Activated CD4-positive, alpha-beta T cell treated with anti-CD3 and anti-CD28 coated beads for 4 hours (primary cell): Measurements from ENCODE around the gene AOC3.

ENCODE experiments used
- DNase-seq, 2 donors: peaks; one replicate each; pipeline ENCODE4 v3.0.0-alpha.2; 2020

The AOC3 gene

GRCh38 chr17:42850954-42851353 is at the start of gene AOC3:
Gene AOC3 (plus strand): TSS chr17:42851199. CDS start chr17:42851344, 145 bp downstream.
- DNase-seq = no peak

DNA sequence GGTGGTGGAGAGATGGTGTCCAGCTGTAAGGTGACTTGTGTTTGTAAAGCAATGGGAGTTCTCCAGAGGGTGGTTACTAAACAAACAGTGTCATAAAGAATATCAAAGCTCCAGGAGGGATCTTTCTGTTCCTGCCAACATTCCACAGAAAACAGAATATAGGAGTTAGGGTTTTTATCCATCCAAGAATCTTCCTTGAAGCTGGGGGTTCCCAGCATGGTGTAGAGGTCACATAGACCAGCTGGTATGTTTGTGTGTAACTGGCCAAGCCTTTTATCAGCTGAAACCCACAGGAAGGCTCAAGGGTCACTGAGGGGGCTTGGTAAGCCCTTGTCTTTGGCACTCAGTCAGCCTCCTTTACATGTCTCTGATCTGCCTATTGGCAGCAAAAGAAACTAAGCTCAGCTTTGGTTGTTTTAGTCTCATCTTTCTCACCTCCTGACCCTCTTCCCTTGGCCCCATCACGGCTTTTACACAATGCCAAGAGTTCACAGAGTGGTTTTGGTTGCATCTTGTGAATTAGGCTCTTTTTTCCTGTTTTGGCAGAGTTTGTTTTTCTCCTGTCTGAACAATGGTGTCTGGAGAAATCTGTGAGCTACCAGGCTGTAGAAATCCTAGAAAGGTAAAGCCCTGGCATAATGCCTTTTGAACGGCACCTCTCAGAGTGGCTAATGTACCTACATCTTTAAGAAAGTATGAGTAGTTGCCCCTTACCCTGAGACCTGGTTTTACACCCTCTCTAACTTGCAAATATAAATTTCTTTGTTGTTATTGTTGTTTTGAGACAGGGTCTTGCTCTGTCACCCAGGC is 47.7 kb upstream of the AOC3 start:
- DNase-seq = no peak

DNA sequence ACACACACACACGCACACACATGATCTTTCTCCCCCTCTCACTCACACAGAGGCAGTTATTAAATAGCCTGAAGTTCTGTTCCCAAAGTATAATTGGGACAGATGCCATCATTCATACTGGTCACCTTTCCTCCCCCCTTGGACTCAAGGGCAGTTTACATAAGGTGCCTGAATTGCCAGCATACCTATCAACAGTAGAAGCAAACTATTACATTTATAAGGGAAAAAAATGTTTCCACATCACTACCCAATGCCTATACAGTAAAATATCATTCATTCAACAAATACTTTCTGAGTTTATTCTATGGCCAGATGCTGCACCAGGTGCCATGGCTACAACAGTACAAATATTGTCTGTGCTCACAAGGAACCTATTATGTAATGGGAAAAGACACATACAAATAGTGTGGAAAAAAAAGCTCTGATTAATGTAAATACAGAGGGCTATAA is 46.1 kb upstream of the AOC3 start:
- DNase-seq = no peak

DNA sequence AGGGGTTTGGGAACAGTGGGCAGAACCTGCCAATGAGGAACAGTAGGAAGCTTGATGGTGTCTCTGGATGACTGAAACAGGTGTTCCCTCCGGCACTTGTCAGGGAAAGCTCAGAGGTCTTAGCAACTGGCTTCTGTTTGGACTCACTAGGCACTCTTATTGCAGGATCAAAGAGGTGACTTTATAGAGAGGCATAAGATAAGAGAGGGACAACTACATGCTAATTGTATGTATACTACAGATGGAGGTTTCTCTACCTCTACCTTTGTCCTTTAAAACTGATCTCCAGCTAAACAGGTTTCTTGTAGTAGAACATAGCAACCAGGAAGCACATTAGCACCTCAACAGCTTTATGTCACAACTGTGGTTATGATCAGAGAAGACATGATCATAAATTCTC is 44.8 kb upstream of the AOC3 start:
- DNase-seq = no peak

DNA sequence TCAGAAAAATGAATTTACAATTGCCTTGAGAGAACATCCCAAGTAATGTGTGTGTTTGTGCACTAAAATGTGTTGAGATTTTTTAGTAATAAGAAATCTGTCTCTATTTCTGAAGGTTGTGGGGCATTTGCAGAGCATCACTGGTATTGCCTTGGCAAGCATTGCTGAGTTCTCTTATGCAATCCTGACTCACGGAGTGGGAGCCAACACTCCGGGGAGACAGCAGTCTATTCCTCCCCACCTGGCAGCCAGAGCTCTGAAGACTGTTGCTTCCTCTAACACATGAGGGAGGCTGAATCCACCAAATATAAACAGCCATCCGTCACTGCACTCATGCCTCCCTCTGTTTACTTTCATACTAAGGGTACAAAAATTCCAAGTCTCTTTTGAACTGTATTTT is 41.7 kb upstream of the AOC3 start:
- DNase-seq = no peak

- DNase-seq = no peak
Measured at GRCh38 chr17:42814633-42815399, 36.2 kb upstream of the AOC3 start.

DNA sequence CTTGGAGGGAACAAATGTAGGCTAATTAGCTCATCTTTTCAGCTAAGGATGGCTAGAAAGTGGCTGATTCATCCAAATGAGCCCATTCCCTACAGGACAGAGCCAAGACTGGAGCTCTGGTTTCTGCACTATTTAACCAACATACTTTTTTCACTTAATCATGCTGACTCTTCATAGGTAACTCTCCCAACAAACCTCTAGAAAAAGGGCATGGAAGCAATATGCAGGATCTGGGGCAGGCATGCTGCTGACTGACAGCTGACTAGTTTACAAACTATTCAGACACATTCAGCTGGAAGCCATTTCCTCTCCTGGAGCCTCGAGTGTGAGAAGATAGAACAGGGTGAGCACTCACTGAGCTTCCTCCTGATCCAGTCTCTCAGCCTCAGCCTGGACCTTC is 33.1 kb upstream of the AOC3 start:
- no peak for DNase-seq

DNA sequence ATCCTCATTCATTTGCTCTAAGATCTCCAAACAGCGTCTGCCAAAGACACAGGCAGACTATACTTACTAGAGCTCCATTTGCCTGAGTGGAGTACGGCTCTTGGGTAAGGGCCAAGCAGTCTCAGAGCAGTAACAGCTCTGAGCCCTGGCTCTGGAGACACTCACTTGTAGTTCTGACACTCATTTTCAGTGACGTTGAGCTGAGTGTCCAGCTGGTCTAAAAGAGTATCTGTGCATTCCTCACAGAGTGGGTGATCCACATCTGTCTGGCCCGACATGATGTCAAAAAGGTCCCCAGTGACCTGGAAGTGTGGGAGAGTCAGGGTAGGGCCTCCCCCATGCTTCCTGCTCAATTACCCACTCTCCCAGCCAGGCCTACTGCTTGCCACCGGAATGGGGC is 32.6 kb upstream of the AOC3 start:
- DNase-seq = no peak

DNA sequence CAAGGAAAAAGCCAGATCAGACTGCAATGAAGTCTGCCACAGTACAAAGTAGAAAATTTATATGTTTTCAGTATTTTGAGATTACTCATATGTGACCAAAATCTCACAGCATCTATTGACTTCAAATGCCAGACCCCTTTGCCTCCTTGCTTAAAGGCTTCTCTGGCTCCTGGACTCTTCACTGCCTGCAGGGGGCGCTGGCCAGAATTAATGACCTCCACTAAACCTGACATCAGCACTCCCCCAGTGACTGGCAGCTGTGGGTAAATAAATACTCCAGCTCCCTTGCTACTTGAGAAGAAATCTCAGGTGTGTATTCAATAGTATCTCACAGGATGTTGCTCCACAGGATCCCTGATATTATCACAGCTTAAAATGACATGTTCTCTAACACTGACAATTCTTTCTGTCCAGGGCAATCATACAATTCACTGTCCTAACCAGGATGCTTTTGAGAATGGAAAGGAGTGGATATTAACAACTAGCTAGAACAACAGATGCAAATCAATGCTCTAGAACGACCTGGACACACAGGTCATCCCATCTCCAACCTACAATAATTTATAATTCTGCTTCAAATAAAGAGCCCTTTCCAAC is 31.0 kb upstream of the AOC3 start:
- peak; percentile 60 to 62 for DNase-seq

GRCh38 chr17:42821176-42821575 is 29.8 kb upstream of the AOC3 start:
- DNase-seq = no peak

DNA sequence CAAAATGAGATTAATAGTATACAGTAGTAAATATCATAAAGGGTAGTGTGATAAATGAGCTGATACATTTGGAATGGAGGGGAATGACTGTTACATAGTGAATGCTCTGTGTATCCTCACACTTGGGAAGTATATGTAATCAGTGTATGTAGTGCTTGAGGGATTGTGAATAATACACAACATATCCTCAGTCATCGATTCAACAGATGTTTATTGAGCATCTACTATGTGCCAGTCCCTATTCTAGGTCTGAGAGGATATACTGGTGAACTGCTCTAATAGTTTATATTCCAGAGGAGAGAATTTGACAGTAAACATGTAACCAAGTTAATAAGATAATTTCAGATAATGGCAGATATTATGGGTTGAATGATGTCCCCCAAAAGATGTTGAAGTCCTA is 23.5 kb upstream of the AOC3 start:
- no peak for DNase-seq

DNA sequence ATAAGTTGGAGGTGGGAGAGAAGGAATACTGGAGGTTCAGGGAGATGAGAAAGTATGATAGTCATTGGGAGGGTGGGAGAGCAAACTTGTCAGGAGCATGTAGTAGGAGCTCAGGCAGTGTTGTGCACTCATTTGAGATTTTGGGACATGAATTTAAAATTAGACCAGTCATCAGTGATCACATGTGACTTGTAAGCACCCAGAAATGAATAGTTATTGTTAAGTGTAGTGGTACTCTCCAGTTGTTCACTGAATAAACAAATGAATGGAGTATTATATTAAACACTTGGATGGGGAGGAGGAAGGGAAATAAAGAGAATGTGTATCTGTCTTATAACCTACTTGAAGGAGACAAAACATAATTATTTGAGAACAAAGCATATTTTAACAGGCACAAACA is 20.0 kb upstream of the AOC3 start:
- DNase-seq = no peak

DNA sequence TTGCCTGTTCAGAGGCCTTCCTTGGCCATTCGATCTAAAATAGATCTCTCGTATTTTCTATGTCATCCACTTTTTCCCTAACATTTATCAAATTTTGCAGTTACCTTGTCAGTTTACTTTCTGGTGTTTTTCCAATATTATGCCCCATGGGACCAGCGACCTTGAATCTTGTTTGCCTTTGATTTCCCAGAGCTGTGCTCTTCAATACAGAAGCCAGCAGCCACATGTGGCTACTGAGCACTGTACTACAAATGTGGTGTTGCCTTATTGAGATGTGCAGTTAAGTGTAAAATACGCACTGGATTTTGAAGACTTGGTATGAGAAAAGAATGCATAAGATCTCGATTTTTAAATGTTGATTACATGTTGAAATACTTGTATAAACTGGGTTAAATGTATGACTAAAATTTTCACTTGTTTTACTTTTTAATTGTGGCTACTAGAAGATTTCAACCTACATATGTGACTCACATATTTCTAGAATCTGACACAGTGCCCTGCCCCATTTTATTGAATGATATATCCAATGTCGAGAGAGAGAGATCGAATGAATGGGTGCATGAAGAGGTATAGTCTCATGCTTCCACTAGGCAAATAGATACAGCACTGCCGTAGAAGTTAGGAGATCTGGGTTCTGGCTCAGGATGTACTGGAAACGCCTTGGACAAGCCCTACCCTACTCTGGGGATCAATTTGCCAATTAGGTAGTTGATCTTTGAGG is 18.6 kb upstream of the AOC3 start:
- no peak for DNase-seq

DNA sequence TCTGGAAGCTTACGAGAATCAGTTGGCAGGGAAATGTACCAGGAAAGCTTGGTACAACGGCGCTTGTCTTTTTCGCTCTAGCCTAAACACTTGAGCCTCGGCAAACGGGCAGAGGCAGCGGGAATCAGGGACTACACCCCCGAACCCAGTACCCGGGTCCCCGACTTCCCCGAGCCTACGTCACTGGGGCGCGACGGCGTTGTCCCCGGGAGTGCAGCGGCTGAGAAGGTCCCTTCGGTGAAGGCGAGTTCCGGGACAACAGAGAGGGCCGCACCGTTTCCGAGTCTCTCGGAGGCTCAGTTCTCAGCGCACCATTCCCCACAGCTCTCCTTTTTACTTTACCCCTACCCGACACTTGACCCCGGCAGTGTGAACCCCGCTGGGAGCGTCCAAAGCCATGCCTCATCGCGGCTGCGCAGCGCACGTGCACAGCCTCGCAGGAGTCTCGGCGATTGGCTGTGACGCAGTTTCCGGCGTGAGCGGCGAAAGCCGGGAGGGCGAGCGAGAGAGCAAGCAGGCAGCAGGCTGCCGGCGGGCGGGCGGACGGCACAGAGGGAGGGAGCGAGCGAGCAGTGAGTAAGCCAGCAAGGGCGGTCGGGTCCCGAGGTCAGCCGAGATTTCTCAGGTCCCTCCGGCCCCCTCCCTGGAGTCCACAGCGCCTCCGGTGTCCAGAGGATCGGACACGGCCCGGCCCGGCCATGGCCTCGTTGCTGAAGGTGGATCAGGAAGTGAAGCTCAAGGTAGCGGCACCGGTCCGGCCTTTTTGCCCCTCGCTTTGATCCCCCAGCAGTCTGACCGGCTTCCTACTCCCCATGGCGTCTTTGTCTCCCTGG is 17.8 kb upstream of the AOC3 start, which contains the start of gene PSME3:
PSME3 (plus strand) TSS at position 464 of the 833 bp plus-strand sequence; CDS start at position 699, 235 bp downstream.
- peak; percentile 87 to 89 for DNase-seq

DNA sequence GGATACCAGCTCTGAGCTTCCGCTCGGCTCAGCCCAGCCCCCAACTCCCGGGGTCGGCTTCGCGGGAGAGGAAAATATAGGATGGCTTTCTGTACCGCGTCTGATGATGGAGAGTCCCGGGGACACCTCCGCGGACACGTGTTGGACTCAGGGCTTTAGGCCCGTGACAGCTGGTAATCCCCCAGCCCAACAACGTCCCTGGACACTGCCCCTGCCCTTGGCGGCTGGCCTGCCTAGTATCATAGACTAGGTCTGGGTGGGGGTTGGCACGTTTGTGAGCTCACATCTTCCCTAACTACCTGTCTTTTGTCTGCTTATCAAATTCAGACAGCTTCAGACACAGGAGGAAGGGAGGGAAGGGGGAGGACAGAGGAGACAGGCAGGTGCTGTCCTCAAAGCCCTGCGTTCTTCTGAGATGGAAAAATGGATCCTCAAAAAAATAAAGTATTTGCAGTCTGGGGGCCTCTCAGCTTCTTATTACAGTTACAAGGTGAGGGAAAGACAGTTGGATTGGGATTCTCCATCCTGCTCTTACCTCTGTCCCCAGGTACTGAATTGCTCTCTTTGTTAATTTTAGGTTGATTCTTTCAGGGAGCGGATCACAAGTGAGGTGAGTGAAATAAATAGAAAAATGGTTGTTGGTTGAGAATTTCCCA is 17.1 kb upstream of the AOC3 start:
- DNase-seq = peak in 1 of 2 donors; percentile 14

GRCh38 chr17:42835732-42836131 is 15.3 kb upstream of the AOC3 start:
- no peak for DNase-seq

DNA sequence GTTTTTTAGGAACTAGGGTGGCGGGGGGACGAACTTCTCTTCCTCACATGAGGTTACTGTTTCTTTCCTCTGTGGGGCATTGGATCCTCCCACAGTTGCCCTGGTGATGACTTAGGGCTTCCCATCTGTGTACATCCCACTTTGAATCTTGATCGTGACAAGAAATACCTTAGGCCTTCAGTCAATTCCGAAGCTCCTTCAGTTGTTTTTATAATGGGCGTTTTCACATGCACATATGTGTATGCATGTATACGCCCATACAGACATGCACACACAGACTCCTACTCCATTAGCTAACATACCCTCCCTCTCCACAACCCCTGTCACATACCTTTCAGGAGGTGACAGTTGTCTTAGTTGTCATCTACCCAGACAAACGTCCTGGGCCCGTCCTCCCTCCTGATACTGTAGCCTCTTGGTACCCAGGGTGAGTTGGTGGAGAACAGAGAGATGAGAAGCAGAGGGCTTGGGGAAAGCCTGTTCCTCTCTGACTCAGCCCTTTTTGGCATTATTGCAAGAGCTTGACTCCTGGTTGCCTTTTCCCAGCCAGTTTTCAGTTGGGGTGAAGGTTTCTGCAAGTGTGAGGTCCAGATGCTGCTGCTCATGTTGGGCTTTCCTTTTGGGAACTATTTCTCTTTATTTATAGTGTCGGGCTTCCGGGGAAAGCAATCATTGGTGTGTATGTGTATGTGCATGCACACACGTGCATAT is 8.9 kb upstream of the AOC3 start:
- no peak for DNase-seq

DNA sequence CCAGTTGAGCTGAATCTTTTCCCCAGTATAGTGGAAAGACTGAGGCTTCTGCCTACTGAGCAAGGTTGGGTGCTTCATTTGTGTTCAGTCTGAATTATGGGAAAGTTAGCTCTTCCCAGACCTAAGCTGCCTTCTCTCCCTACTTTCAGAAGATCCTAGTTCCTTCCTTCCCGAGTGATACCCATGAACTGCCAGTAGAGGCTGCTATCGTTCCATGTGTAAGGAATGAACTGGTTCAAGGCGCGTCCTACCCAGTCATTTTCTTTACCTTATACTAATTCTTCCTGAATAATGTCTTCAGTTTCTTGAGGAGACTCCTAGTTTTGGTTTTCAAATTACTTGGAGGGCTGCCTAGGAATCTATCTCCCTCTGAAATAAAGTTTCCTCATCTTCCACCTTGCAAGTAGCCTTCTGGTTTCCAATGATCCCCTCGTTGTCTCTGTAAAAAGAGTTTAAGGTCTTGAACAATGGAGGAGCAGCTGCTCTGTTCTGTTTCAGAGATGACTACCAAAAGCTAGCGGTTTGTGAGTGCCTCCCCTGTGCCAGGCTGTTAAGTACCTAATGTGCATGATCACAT is 7.6 kb upstream of the AOC3 start:
- DNase-seq = no peak

DNA sequence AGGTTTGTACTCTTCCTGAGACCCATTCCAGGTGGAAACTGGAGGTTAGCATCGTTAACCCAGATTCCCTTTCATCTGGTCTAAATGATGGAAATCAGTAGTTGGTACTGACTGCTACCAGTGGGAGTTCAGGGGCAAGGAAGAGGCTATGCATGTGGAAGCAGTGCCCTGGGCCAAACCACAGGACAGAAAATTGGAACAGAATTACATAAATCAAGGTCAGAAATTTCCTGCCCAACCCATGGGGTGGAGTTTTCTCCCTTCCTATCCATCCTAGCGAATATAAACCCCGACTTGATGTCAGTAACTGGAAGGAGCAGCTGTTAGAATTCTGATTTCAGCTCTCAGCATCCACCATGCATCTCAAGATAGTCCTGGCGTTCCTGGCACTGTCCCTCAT is 6.7 kb upstream of the AOC3 start, which contains the start of gene AOC2:
AOC2 (plus strand) TSS at position 310 of the 400 bp plus-strand sequence; CDS start at position 357, 47 bp downstream.
- no peak for DNase-seq
